Natural killer cell (primary cell): ENCODE measurements around the gene FCMR. TPM values are rescaled to one million over a fixed set of nuclear protein-coding genes. Genes with fewer than 3 reads are reported as not detected.

Experiments
- ATAC-seq, 3 donors: fragments of 150-1000 bp in 2 of 3; fragments of 200-7000 bp in 1 of 3; cut with Tn5 transposase; 1 replicate in 1 of 3; 2 replicates in 2 of 3; pipeline ENCODE4 v1.10.0; 2021; ENCODE audit warnings: mild to moderate bottlenecking in 2 of 3, moderate library complexity in 2 of 3
- DNase-seq, 2 donors: peaks; one replicate each; pipeline versions ENCODE4 v3.0.0 to v3.0.0-alpha.2; 2013 to 2021; ENCODE audit warnings: mixed read lengths in 1 of 2
- H3K27ac ChIP-seq: one replicate; pipeline ENCODE4 v1.5.1; 2013; ENCODE audit warnings: mild to moderate bottlenecking, low read length
- H3K27me3 ChIP-seq: one replicate; pipeline ENCODE4 v1.6.1; 2013; ENCODE audit warnings: low read length; ENCODE audit not compliant: control insufficient read depth, insufficient read depth
- H3K36me3 ChIP-seq: one replicate; pipeline ENCODE4 v1.6.1; 2013; ENCODE audit warnings: low read length; ENCODE audit not compliant: control insufficient read depth, insufficient read depth
- H3K4me1 ChIP-seq: one replicate; pipeline ENCODE4 v1.6.1; 2013; ENCODE audit warnings: low read length; ENCODE audit not compliant: control insufficient read depth, insufficient read depth
- H3K4me3 ChIP-seq: one replicate; pipeline ENCODE4 v1.5.1; 2013; ENCODE audit warnings: low read length
- H3K9me3 ChIP-seq: one replicate; pipeline ENCODE4 v1.6.1; 2013; ENCODE audit warnings: low read length; ENCODE audit not compliant: control insufficient read depth, insufficient read depth
- H3K27ac Mint-ChIP-seq, 2 donors: one replicate each; pipeline ENCODE4 v1.8.0; 2022; ENCODE audit warnings: mild to moderate bottlenecking in 2 of 2, mixed read lengths in 2 of 2, moderate library complexity in 1 of 2
- H3K27me3 Mint-ChIP-seq, 2 donors: one replicate each; pipeline ENCODE4 v1.8.0; 2022; ENCODE audit warnings: low read depth in 2 of 2, mixed read lengths in 2 of 2
- H3K36me3 Mint-ChIP-seq: one replicate; pipeline ENCODE4 v1.8.0; 2022; ENCODE audit warnings: mixed read lengths
- H3K4me1 Mint-ChIP-seq, 2 donors: one replicate each; pipeline ENCODE4 v1.8.0; 2022; ENCODE audit warnings: mixed read lengths in 2 of 2
- H3K4me3 Mint-ChIP-seq: one replicate; pipeline ENCODE4 v1.8.0; 2022; ENCODE audit warnings: mild to moderate bottlenecking, moderate library complexity, mixed read lengths
- H3K9me3 Mint-ChIP-seq, 2 donors: one replicate each; pipeline ENCODE4 v1.8.0; 2022; ENCODE audit warnings: mixed read lengths in 2 of 2
- WGBS: methylation state at CpG from one replicate; pipeline ENCODE4 v1.1.7; 2013; ENCODE audit warnings: missing lambda C conversion rate; ENCODE audit not compliant: insufficient coverage; 5-methylcytosine and 5-hydroxymethylcytosine counted together
- intact Hi-C: fragments of 100-400 bp; cut with micrococcal nuclease; formaldehyde crosslinking; loops from one replicate; pipeline ENCODE4 v1.14.2; 2022
- total RNA-seq, 4 donors: library from RNA; stranded (reverse); fragments of 120-200 nt in 1 of 4; gene quantifications; one replicate each; pipeline versions ENCODE4 v1.2.3 to v1.2.4, GENCODE V29; 2013 to 2022
- TF ChIP-seq, protein P1 (sequence below): fragments of 200-600 bp; IDR thresholded peaks from one replicate; pipeline ENCODE4 v1.8.0; 2022; ENCODE audit warnings: antibody characterized with exemption

Gene FCMR
- total RNA-seq, 3 donors from 2014 or later (not counting 1 experiment from before 2014, with no cell fraction given), result 157 to 178 (median 177) TPM

DNA sequence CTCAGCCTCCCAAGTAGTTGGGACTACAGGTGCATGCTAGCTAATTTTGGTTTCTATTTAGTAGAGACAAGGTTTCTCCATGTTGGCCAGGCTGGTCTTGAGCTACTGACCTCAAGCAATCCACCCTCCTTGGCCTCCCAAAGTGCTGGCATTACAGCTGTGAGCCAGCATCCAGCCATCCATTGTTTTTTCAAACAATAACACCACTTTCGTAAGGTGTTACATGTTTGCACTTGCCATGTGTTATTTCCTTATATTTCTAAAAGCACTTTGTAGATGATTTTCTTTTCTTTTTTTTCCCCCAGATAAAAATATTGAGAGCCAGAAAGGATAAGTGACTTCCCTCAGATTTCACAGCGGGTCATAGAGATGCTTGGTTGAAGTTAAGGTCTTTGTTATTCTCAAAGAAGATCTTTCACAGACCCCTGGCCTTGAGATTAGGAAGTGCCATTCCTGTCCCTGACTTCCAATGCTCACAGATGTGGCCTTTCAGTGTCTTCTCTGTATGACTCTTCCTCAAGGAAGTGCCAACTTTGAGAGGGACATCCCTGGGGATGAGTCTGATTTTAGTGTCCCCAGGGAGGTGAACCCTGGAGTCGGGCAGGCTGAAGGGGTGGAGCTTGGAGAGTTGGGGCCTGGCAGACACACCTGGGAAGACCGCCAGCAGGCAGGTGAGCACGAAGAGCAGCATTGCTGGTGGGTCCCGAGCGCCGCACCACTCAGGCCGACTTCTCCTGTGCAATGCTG, 18.3 kb upstream of the FCMR start:
- Mint-ChIP-seq H3K27me3 (peaks cover 5 to 10% of the 10 kb centered on the region in 2 donors), H3K9me3 (no peaks in the 10 kb centered on the region), H3K36me3 (no peaks in the 10 kb centered on the region), H3K4me3 (no peak overlapping the region), H3K27ac (no peak overlapping the region), H3K4me1 (peaks cover 13 to 14% of the 10 kb centered on the region in 2 donors)
- no peaks in the 10 kb centered on the region for H3K36me3 ChIP-seq
- no peak overlapping the region for H3K4me3 ChIP-seq
- no peak overlapping the region for H3K27ac ChIP-seq
- no peak for ATAC-seq
- 94% methylated on average over 8 of the region's 9 CpGs for WGBS
- intact Hi-C loops, result no loop called here
- no peak for DNase-seq
- H3K4me1 ChIP-seq, result peaks cover 15% of the 10 kb centered on the region
- no peaks in the 10 kb centered on the region for H3K9me3 ChIP-seq
- H3K27me3 ChIP-seq, result no peaks in the 10 kb centered on the region
- TF ChIP-seq, protein P1, sequence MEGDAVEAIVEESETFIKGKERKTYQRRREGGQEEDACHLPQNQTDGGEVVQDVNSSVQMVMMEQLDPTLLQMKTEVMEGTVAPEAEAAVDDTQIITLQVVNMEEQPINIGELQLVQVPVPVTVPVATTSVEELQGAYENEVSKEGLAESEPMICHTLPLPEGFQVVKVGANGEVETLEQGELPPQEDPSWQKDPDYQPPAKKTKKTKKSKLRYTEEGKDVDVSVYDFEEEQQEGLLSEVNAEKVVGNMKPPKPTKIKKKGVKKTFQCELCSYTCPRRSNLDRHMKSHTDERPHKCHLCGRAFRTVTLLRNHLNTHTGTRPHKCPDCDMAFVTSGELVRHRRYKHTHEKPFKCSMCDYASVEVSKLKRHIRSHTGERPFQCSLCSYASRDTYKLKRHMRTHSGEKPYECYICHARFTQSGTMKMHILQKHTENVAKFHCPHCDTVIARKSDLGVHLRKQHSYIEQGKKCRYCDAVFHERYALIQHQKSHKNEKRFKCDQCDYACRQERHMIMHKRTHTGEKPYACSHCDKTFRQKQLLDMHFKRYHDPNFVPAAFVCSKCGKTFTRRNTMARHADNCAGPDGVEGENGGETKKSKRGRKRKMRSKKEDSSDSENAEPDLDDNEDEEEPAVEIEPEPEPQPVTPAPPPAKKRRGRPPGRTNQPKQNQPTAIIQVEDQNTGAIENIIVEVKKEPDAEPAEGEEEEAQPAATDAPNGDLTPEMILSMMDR, result no peak

DNA sequence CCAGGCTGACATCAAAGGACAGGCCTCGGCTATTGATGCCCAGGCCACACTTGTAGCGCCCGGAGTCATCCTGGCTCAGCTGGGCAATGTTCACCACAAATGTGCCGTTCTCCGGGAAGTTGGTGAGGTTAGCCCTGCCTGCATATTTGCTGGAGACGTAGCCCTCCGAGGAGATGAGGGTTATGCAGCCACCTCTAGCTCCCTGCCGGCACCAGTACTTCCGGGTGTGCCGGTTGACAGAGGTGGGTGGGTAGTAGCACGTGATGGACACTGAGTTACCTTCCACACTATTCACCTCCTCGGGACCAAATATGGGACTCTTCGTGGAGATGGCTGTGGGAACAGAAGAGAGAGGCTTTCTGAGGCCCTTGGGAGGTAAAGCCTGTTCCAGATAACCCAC, 17.4 kb upstream of the FCMR start:
- no peak overlapping the region for H3K4me3 Mint-ChIP-seq
- intact Hi-C loops, result no loop called here
- DNase-seq (no peak), ATAC-seq (no peak)
- Histone ChIP-seq H3K36me3 (no peaks in the 10 kb centered on the region), H3K9me3 (no peaks in the 10 kb centered on the region), H3K27me3 (no peaks in the 10 kb centered on the region), H3K27ac (no peak overlapping the region), H3K4me3 (no peak overlapping the region), H3K4me1 (peaks cover 6% of the 10 kb centered on the region)
- no peaks in the 10 kb centered on the region for H3K36me3 Mint-ChIP-seq
- no peak overlapping the region for H3K27ac Mint-ChIP-seq
- peaks cover 6% of the 10 kb centered on the region in 2 donors for H3K4me1 Mint-ChIP-seq
- peaks cover 5 to 10% of the 10 kb centered on the region in 2 donors for H3K27me3 Mint-ChIP-seq
- H3K9me3 Mint-ChIP-seq, result no peaks in the 10 kb centered on the region
- TF ChIP-seq, protein P1, result no peak
- WGBS, result 97% methylated on average over 9 of the region's 13 CpGs

DNA sequence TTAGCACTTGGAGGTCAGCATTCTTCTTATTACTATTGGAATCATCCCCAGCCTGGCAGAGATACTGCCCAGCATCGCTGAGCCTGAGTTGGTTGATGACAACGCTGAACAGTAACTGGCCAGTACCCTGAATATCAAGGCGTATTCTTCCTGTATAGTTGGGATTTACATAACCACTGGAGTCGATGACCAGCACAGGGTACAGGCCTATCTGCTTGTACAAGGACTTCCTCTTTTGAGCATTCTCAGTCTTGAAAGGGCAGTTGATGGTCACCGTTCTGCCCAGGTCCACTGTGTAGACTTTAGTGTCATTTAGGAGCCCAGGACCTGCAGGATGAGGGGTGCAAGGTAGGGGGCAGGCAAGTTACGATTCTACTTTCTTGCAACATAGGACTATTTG, 15.7 kb upstream of the FCMR start:
- Histone ChIP-seq H3K4me3 (no peak overlapping the region), H3K27ac (no peak overlapping the region), H3K4me1 (peaks cover 9% of the 10 kb centered on the region), H3K36me3 (no peaks in the 10 kb centered on the region), H3K9me3 (no peaks in the 10 kb centered on the region), H3K27me3 (no peaks in the 10 kb centered on the region)
- no peak for DNase-seq
- no peak for ATAC-seq
- H3K9me3 Mint-ChIP-seq, result no peaks in the 10 kb centered on the region
- H3K27ac Mint-ChIP-seq, result no peak overlapping the region
- WGBS, result 86% methylated on average over 5 of the region's 6 CpGs
- H3K36me3 Mint-ChIP-seq, result no peaks in the 10 kb centered on the region
- intact Hi-C loops, result no loop called here
- TF ChIP-seq, protein P1, result no peak
- peaks cover 4 to 6% of the 10 kb centered on the region in 2 donors for H3K4me1 Mint-ChIP-seq
- H3K27me3 Mint-ChIP-seq, result peaks cover 5 to 10% of the 10 kb centered on the region in 2 donors
- no peak overlapping the region for H3K4me3 Mint-ChIP-seq
